ENCODE data around the gene LCLAT1.

The LCLAT1 gene

GRCh38 chr2:30408961-30409387 is 38.1 kb upstream of the LCLAT1 start:
- Histone ChIP-seq H3K4me3 (ENCODE audit: low read depth in 1 of 2, low read length in 2 of 2) (no peak overlapping the region), H3K27me3 (ENCODE audit: control insufficient read depth in 1 of 2, insufficient read depth in 2 of 2, low read length in 2 of 2) (no peaks in the 10 kb centered on the region), H3K9ac (ENCODE audit: low read depth in 1 of 2, low read length in 2 of 2) (no peak overlapping the region), H3K9me3 (ENCODE audit: control insufficient read depth in 1 of 2, low read length in 2 of 2) (no peaks in the 10 kb centered on the region), H3K27ac (ENCODE audit: low read depth, low read length) (no peak overlapping the region), H3K36me3 (ENCODE audit: control insufficient read depth in 1 of 2, insufficient read depth in 2 of 2, low read length in 2 of 2) (no peaks in the 10 kb centered on the region), H3K4me1 (ENCODE audit: control insufficient read depth in 1 of 2, insufficient read depth in 2 of 2, low read length in 2 of 2) (peaks cover 4 to 6% of the 10 kb centered on the region in 2 donors)

GRCh38 chr2:30410217-30410616 is 36.8 kb upstream of the LCLAT1 start:
- Histone ChIP-seq H3K4me3 (ENCODE audit: low read depth in 1 of 2, low read length in 2 of 2) (no peak overlapping the region), H3K9ac (ENCODE audit: low read depth in 1 of 2, low read length in 2 of 2) (no peak overlapping the region), H3K27me3 (ENCODE audit: control insufficient read depth in 1 of 2, insufficient read depth in 2 of 2, low read length in 2 of 2) (no peaks in the 10 kb centered on the region), H3K27ac (ENCODE audit: low read depth, low read length) (no peak overlapping the region), H3K36me3 (ENCODE audit: control insufficient read depth in 1 of 2, insufficient read depth in 2 of 2, low read length in 2 of 2) (no peaks in the 10 kb centered on the region), H3K9me3 (ENCODE audit: control insufficient read depth in 1 of 2, low read length in 2 of 2) (no peaks in the 10 kb centered on the region), H3K4me1 (ENCODE audit: control insufficient read depth in 1 of 2, insufficient read depth in 2 of 2, low read length in 2 of 2) (peaks cover 4 to 6% of the 10 kb centered on the region in 2 donors)

GRCh38 chr2:30412047-30412683 is 34.9 kb upstream of the LCLAT1 start:
- H3K4me3 ChIP-seq (ENCODE audit: low read depth in 1 of 2, low read length in 2 of 2) = no peak overlapping the region
- H3K9ac ChIP-seq (ENCODE audit: low read depth in 1 of 2, low read length in 2 of 2) = no peak overlapping the region
- H3K27me3 ChIP-seq (ENCODE audit: control insufficient read depth in 1 of 2, insufficient read depth in 2 of 2, low read length in 2 of 2) = no peaks in the 10 kb centered on the region
- peaks cover 5 to 6% of the 10 kb centered on the region in 2 donors for H3K4me1 ChIP-seq (ENCODE audit: control insufficient read depth in 1 of 2, insufficient read depth in 2 of 2, low read length in 2 of 2)
- H3K27ac ChIP-seq (ENCODE audit: low read depth, low read length) = peak overlapping the region; percentile 26
- no peaks in the 10 kb centered on the region for H3K36me3 ChIP-seq (ENCODE audit: control insufficient read depth in 1 of 2, insufficient read depth in 2 of 2, low read length in 2 of 2)
- no peaks in the 10 kb centered on the region for H3K9me3 ChIP-seq (ENCODE audit: control insufficient read depth in 1 of 2, low read length in 2 of 2)

GRCh38 chr2:30412684-30413570 is 34.1 kb upstream of the LCLAT1 start:
- Histone ChIP-seq H3K9me3 (ENCODE audit: control insufficient read depth in 1 of 2, low read length in 2 of 2) (no peaks in the 10 kb centered on the region), H3K4me1 (ENCODE audit: control insufficient read depth in 1 of 2, insufficient read depth in 2 of 2, low read length in 2 of 2) (peaks cover 3 to 5% of the 10 kb centered on the region in 2 donors), H3K9ac (ENCODE audit: low read depth in 1 of 2, low read length in 2 of 2) (no peak overlapping the region), H3K27me3 (ENCODE audit: control insufficient read depth in 1 of 2, insufficient read depth in 2 of 2, low read length in 2 of 2) (no peaks in the 10 kb centered on the region), H3K36me3 (ENCODE audit: control insufficient read depth in 1 of 2, insufficient read depth in 2 of 2, low read length in 2 of 2) (no peaks in the 10 kb centered on the region), H3K27ac (ENCODE audit: low read depth, low read length) (peak overlapping the region; percentile 26), H3K4me3 (ENCODE audit: low read depth in 1 of 2, low read length in 2 of 2) (no peak overlapping the region)

- Histone ChIP-seq H3K9ac (ENCODE audit: low read depth in 1 of 2, low read length in 2 of 2) (no peak overlapping the region), H3K9me3 (ENCODE audit: control insufficient read depth in 1 of 2, low read length in 2 of 2) (no peaks in the 10 kb centered on the region), H3K4me3 (ENCODE audit: low read depth in 1 of 2, low read length in 2 of 2) (no peak overlapping the region), H3K4me1 (ENCODE audit: control insufficient read depth in 1 of 2, insufficient read depth in 2 of 2, low read length in 2 of 2) (peaks cover 0 to 3% of the 10 kb centered on the region in 2 donors), H3K36me3 (ENCODE audit: control insufficient read depth in 1 of 2, insufficient read depth in 2 of 2, low read length in 2 of 2) (no peaks in the 10 kb centered on the region), H3K27ac (ENCODE audit: low read depth, low read length) (no peak overlapping the region), H3K27me3 (ENCODE audit: control insufficient read depth in 1 of 2, insufficient read depth in 2 of 2, low read length in 2 of 2) (no peaks in the 10 kb centered on the region)
Measured at GRCh38 chr2:30414961-30415360, 32.1 kb upstream of the LCLAT1 start.

- Histone ChIP-seq H3K9me3 (ENCODE audit: control insufficient read depth in 1 of 2, low read length in 2 of 2) (no peaks in the 10 kb centered on the region), H3K27ac (ENCODE audit: low read depth, low read length) (peak overlapping the region; percentile 10), H3K27me3 (ENCODE audit: control insufficient read depth in 1 of 2, insufficient read depth in 2 of 2, low read length in 2 of 2) (no peaks in the 10 kb centered on the region), H3K4me3 (ENCODE audit: low read depth in 1 of 2, low read length in 2 of 2) (no peak overlapping the region), H3K9ac (ENCODE audit: low read depth in 1 of 2, low read length in 2 of 2) (no peak overlapping the region), H3K4me1 (ENCODE audit: control insufficient read depth in 1 of 2, insufficient read depth in 2 of 2, low read length in 2 of 2) (peaks cover 0 to 4% of the 10 kb centered on the region in 2 donors), H3K36me3 (ENCODE audit: control insufficient read depth in 1 of 2, insufficient read depth in 2 of 2, low read length in 2 of 2) (no peaks in the 10 kb centered on the region)
Measured at GRCh38 chr2:30417253-30417652, 29.8 kb upstream of the LCLAT1 start.

- no peaks in the 10 kb centered on the region for H3K36me3 ChIP-seq (ENCODE audit: control insufficient read depth in 1 of 2, insufficient read depth in 2 of 2, low read length in 2 of 2)
- no peak overlapping the region for H3K27ac ChIP-seq (ENCODE audit: low read depth, low read length)
- H3K9ac ChIP-seq (ENCODE audit: low read depth in 1 of 2, low read length in 2 of 2) = no peak overlapping the region
- H3K4me1 ChIP-seq (ENCODE audit: control insufficient read depth in 1 of 2, insufficient read depth in 2 of 2, low read length in 2 of 2) = peaks cover 0 to 9% of the 10 kb centered on the region in 2 donors
- no peak overlapping the region for H3K4me3 ChIP-seq (ENCODE audit: low read depth in 1 of 2, low read length in 2 of 2)
- no peaks in the 10 kb centered on the region for H3K9me3 ChIP-seq (ENCODE audit: control insufficient read depth in 1 of 2, low read length in 2 of 2)
- H3K27me3 ChIP-seq (ENCODE audit: control insufficient read depth in 1 of 2, insufficient read depth in 2 of 2, low read length in 2 of 2) = no peaks in the 10 kb centered on the region
Measured at GRCh38 chr2:30421026-30421603, 25.9 kb upstream of the LCLAT1 start.

GRCh38 chr2:30421604-30422443 is 25.2 kb upstream of the LCLAT1 start:
- H3K9me3 ChIP-seq (ENCODE audit: control insufficient read depth in 1 of 2, low read length in 2 of 2) = no peaks in the 10 kb centered on the region
- H3K4me3 ChIP-seq (ENCODE audit: low read depth in 1 of 2, low read length in 2 of 2) = no peak overlapping the region
- H3K27me3 ChIP-seq (ENCODE audit: control insufficient read depth in 1 of 2, insufficient read depth in 2 of 2, low read length in 2 of 2) = no peaks in the 10 kb centered on the region
- H3K4me1 ChIP-seq (ENCODE audit: control insufficient read depth in 1 of 2, insufficient read depth in 2 of 2, low read length in 2 of 2) = peaks cover 0 to 9% of the 10 kb centered on the region in 2 donors
- no peak overlapping the region for H3K9ac ChIP-seq (ENCODE audit: low read depth in 1 of 2, low read length in 2 of 2)
- H3K36me3 ChIP-seq (ENCODE audit: control insufficient read depth in 1 of 2, insufficient read depth in 2 of 2, low read length in 2 of 2) = no peaks in the 10 kb centered on the region
- peak overlapping the region; percentile 27 for H3K27ac ChIP-seq (ENCODE audit: low read depth, low read length)

GRCh38 chr2:30422444-30423040 is 24.5 kb upstream of the LCLAT1 start:
- Histone ChIP-seq H3K4me3 (ENCODE audit: low read depth in 1 of 2, low read length in 2 of 2) (no peak overlapping the region), H3K9me3 (ENCODE audit: control insufficient read depth in 1 of 2, low read length in 2 of 2) (no peaks in the 10 kb centered on the region), H3K27me3 (ENCODE audit: control insufficient read depth in 1 of 2, insufficient read depth in 2 of 2, low read length in 2 of 2) (no peaks in the 10 kb centered on the region), H3K4me1 (ENCODE audit: control insufficient read depth in 1 of 2, insufficient read depth in 2 of 2, low read length in 2 of 2) (peaks cover 0 to 6% of the 10 kb centered on the region in 2 donors), H3K9ac (ENCODE audit: low read depth in 1 of 2, low read length in 2 of 2) (no peak overlapping the region), H3K36me3 (ENCODE audit: control insufficient read depth in 1 of 2, insufficient read depth in 2 of 2, low read length in 2 of 2) (no peaks in the 10 kb centered on the region), H3K27ac (ENCODE audit: low read depth, low read length) (peak overlapping the region; percentile 27)

Measured in duodenal mucosa (tissue), 2 donors.